Spleen (tissue), 11 donors: ENCODE measurements around the gene RNFT2. TPM values are rescaled to one million over a fixed set of nuclear protein-coding genes. Genes with fewer than 3 reads are reported as not detected.

Source experiments
- DNase-seq: peaks from one replicate; pipeline ENCODE4 v3.0.0-alpha.2; 2020
- H3K27ac ChIP-seq, 8 donors: fragments of 200-600 bp; sonication (generic) in 7 of 8; 1 replicate in 4 of 8; 2 replicates in 4 of 8; pipeline versions ENCODE4 v1.5.0 to v1.8.0; 2016 to 2021; ENCODE audit warnings: inconsistent platforms in 4 of 8, mild to moderate bottlenecking in 4 of 8, moderate library complexity in 1 of 8
- H3K27me3 ChIP-seq, 7 donors: fragments of 200-600 bp; sonication (generic) in 6 of 7; replicated peaks in 1 of 7; 1 replicate in 4 of 7; 2 replicates in 3 of 7; pipeline versions ENCODE4 v1.5.0 to v1.8.0; 2016 to 2021; ENCODE audit warnings: inconsistent platforms in 3 of 7, mild to moderate bottlenecking in 1 of 7
- H3K36me3 ChIP-seq, 6 donors: fragments of 200-600 bp; sonication (generic) in 5 of 6; 1 replicate in 4 of 6; 2 replicates in 2 of 6; pipeline versions ENCODE4 v1.5.0 to v1.8.0; 2016 to 2021; ENCODE audit warnings: inconsistent platforms in 2 of 6
- H3K4me1 ChIP-seq, 6 donors: fragments of 200-600 bp; sonication (generic) in 5 of 6; 1 replicate in 3 of 6; 2 replicates in 3 of 6; pipeline versions ENCODE4 v1.5.0 to v1.8.0; 2016 to 2021; ENCODE audit warnings: inconsistent platforms in 3 of 6
- H3K4me3 ChIP-seq, 8 donors: fragments of 200-600 bp; sonication (generic) in 7 of 8; 1 replicate in 4 of 8; 2 replicates in 4 of 8; pipeline versions ENCODE4 v1.5.0 to v1.8.0; 2016 to 2021; ENCODE audit warnings: inconsistent platforms in 4 of 8, mild to moderate bottlenecking in 4 of 8, moderate library complexity in 2 of 8
- H3K9me3 ChIP-seq, 8 donors: fragments of 200-600 bp; sonication (generic) in 7 of 8; 1 replicate in 4 of 8; 2 replicates in 4 of 8; pipeline versions ENCODE4 v1.5.0 to v1.8.0; 2016 to 2021; ENCODE audit warnings: inconsistent platforms in 4 of 8
- POLR2A ChIP-seq, 3 donors: fragments of 450-650 bp; IDR thresholded peaks; one replicate each; pipeline ENCODE4 v1.5.1; 2017; ENCODE audit warnings: antibody characterized with exemption in 3 of 3, mild to moderate bottlenecking in 1 of 3
- POLR2AphosphoS5 ChIP-seq, 3 donors: sonication (generic); formaldehyde crosslinking; IDR thresholded peaks; one replicate each; pipeline ENCODE4 v1.5.1; 2017; ENCODE audit warnings: antibody characterized with exemption in 3 of 3
- WGBS, 5 donors: extraction: QIAGEN DNeasy Blood & Tissue Kit in 3 of 5; methylation state at CpG; one replicate each; pipeline versions ENCODE4 v1.1.5 to v1.1.7; 2013 to 2018; 5-methylcytosine and 5-hydroxymethylcytosine counted together
- intact Hi-C: fragments of 100-400 bp; cut with DNase I; formaldehyde crosslinking; loops from one replicate; pipeline ENCODE4 v1.15.0; 2023; ENCODE audit warnings: low total_unique reads
- polyA plus RNA-seq, 3 donors: library from polyadenylated mRNA; stranded (reverse); fragments of 200-250 nt; gene quantifications; one replicate each; pipeline ENCODE4 v1.2.1, GENCODE V29; 2013
- total RNA-seq, 7 donors: library from RNA; depleted of rRNA in 3 of 7; stranded (reverse); fragments of >200 nt in 3 of 7; fragmentation: NEBNext Ultra II Directional in 4 of 7; extraction: Animal tissue kit (Norgen Biotek cat#: 25700) in 4 of 7; gene quantifications; one replicate each; pipeline versions ENCODE4 v1.1.0 to v1.2.1, GENCODE V29; 2016 to 2021
- TF ChIP-seq, protein P1 (sequence below), 11 experiments: fragments of 200-600 bp in 7 of 11; fragments of 450-650 bp in 4 of 11; sonication (generic) in 4 of 11; IDR thresholded peaks in 8 of 11; conservative IDR thresholded peaks in 3 of 11; 1 replicate in 7 of 11; 2 replicates in 4 of 11; pipeline versions ENCODE4 v1.4.0 to v1.8.0; 2016 to 2021; ENCODE audit warnings: antibody characterized with exemption in 11 of 11, inconsistent platforms in 4 of 11, mild to moderate bottlenecking in 1 of 11
- donor health status: healthy with polysubstance abuse.
- donor health status: DM: no; HTN: no; CAD: no; lungs with moderate emphysema.
- donor health status: DM: no; HTN: no; CAD: no.
- donor health status: Bipolar disorder and iron deficiency.
- donor health status: healthy.
- donor health status: DM: no; HTN: no; CAD: no.
- donor health status: DM: yes; HTN: yes; CAD: no.

RNFT2 gene
- total and polyA plus RNA-seq, 10 donors, result 1.9 to 6.0 (median 3.8) TPM

DNA sequence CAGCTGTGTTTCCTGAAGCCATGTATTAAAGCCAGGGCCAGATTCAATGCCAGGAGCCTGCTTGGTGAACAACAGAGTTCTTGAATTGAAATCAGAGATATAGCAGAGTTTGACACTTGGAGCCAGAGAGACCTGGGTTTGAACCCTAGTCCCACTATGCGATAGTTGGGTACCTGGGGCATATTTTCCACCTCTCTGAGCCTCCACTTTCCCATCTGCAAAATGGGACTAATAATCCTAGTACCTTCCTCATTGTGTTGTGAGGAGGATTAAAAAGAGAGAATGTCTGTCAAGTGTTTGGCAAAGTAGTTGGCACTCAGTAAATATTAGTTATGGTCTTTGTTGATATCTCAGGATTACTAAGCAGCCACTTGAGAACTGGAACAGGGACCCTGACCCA lies 149.1 kb downstream of the RNFT2 start:
- Histone ChIP-seq H3K9me3 (peaks cover 0 to 5% (median 2%) of the 10 kb centered on the region in 8 donors), H3K36me3 (no peaks in the 10 kb centered on the region), H3K4me3 (no peak overlapping the region), H3K27ac (no peak overlapping the region), H3K4me1 (peaks cover 0 to 13% (median 4%) of the 10 kb centered on the region in 6 donors), H3K27me3 (peaks cover 0 to 40% (median 15%) of the 10 kb centered on the region in 7 donors)
- DNase-seq, result no peak
- intact Hi-C loops, result no loop called here
- TF ChIP-seq, protein P1, sequence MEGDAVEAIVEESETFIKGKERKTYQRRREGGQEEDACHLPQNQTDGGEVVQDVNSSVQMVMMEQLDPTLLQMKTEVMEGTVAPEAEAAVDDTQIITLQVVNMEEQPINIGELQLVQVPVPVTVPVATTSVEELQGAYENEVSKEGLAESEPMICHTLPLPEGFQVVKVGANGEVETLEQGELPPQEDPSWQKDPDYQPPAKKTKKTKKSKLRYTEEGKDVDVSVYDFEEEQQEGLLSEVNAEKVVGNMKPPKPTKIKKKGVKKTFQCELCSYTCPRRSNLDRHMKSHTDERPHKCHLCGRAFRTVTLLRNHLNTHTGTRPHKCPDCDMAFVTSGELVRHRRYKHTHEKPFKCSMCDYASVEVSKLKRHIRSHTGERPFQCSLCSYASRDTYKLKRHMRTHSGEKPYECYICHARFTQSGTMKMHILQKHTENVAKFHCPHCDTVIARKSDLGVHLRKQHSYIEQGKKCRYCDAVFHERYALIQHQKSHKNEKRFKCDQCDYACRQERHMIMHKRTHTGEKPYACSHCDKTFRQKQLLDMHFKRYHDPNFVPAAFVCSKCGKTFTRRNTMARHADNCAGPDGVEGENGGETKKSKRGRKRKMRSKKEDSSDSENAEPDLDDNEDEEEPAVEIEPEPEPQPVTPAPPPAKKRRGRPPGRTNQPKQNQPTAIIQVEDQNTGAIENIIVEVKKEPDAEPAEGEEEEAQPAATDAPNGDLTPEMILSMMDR (IDR thresholded peaks at IDR 0.05 in 8 of 11, conservative IDR thresholded peaks at IDR 0.05 in 3 of 11), result no peak
- TF ChIP-seq POLR2A (IDR thresholded peaks at IDR 0.05) (no peak), POLR2AphosphoS5 (IDR thresholded peaks at IDR 0.05) (no peak)
- 79 to 98% (median 93%) methylated on average over 1 of the region's 1 CpG for WGBS, 5 donors

DNA sequence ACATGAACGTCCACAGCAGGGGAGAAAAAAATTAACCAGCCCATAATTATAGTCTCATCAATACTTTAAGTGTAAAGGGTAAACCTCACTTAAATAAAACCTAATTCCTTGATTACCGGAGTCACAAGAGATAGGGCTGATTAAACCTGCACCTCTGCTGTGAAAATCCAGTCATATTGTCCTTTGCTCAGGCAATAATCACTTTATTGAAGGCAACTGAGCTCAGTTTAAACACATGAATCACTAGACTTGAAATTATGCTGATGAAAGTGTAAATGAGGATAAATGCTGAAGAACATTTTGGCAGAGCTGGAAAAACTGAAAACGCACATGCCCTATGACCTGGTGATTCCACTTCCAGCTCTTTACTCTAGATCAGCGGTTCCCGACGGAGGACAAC lies 149.8 kb downstream of the RNFT2 start:
- no peak for DNase-seq
- no peak overlapping the region for H3K4me3 ChIP-seq
- H3K36me3 ChIP-seq, result no peaks in the 10 kb centered on the region
- H3K9me3 ChIP-seq, result peaks cover 0 to 5% (median 2%) of the 10 kb centered on the region in 8 donors
- WGBS, 5 donors, result 69 to 83% (median 78%) methylated on average over 6 of the region's 6 CpGs
- H3K4me1 ChIP-seq, result peaks cover 0 to 6% (median 0%) of the 10 kb centered on the region in 6 donors
- peaks cover 0 to 34% (median 9%) of the 10 kb centered on the region in 7 donors for H3K27me3 ChIP-seq
- intact Hi-C loops, result no loop called here
- TF ChIP-seq POLR2AphosphoS5 (IDR thresholded peaks at IDR 0.05), result no peak
- TF ChIP-seq, protein P1 (IDR thresholded peaks at IDR 0.05 in 8 of 11, conservative IDR thresholded peaks at IDR 0.05 in 3 of 11), result no peak
- TF ChIP-seq POLR2A (IDR thresholded peaks at IDR 0.05), result no peak
- H3K27ac ChIP-seq, result no peak overlapping the region

DNA sequence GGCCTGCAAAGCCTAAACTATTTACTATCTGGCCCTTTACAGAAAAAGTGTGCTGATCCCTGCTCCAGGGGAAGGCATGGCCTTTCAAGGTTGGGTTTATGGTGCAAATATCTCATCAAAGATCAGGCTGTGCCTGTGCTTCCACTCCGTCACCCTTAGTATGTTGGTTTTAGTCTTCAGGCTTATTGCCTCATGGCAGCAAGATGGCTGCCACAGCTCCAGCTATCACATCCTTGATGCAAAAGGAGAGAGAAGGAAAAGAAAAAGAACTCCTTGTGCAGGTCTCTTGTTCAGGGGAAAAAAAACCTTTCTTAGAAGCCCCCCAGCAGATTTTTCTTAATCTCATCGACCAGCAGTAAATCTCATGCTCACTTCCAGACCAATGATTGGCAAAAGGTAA lies 152.2 kb downstream of the RNFT2 start:
- H3K9me3 ChIP-seq, result peaks cover 0 to 5% (median 2%) of the 10 kb centered on the region in 8 donors
- TF ChIP-seq, protein P1 (IDR thresholded peaks at IDR 0.05 in 8 of 11, conservative IDR thresholded peaks at IDR 0.05 in 3 of 11), result no peak
- TF ChIP-seq POLR2A (IDR thresholded peaks at IDR 0.05) (no peak), POLR2AphosphoS5 (IDR thresholded peaks at IDR 0.05) (no peak)
- intact Hi-C loops, result no loop called here
- H3K27me3 ChIP-seq, result peaks cover 0 to 12% (median 0%) of the 10 kb centered on the region in 7 donors
- H3K4me1 ChIP-seq, result peaks cover 0 to 5% (median 0%) of the 10 kb centered on the region in 6 donors
- H3K27ac ChIP-seq, result no peak overlapping the region
- no peak for DNase-seq
- no peak overlapping the region for H3K4me3 ChIP-seq
- 93 to 98% (median 95%) methylated on average over 2 of the region's 2 CpGs for WGBS, 5 donors
- no peaks in the 10 kb centered on the region for H3K36me3 ChIP-seq

DNA sequence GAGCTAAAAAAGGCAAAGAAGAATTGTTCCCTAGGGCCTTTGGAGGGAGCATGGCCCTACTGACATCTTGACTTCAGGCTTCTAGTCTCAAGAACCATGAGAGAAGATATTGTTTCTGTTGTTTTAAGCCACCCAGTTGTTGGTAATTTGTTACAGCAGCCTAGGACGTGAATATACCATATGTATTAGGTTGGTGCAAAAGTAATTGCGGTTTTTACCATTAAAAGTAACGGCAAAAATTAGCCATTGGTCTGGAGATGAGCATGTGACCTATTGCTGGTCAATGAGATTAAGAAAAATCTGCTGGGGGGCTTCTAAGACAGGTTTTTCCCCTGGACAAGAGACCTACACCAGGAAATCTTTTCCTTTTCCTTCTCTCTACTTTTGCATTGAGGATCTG lies 152.9 kb downstream of the RNFT2 start:
- Histone ChIP-seq H3K4me3 (no peak overlapping the region), H3K27ac (no peak overlapping the region), H3K36me3 (no peaks in the 10 kb centered on the region), H3K4me1 (peaks cover 0 to 5% (median 0%) of the 10 kb centered on the region in 6 donors), H3K9me3 (peaks cover 0 to 5% (median 2%) of the 10 kb centered on the region in 8 donors), H3K27me3 (peaks cover 0 to 12% (median 0%) of the 10 kb centered on the region in 7 donors)
- WGBS, 5 donors, result 84 to 91% (median 86%) methylated on average over 3 of the region's 3 CpGs
- DNase-seq, result no peak
- TF ChIP-seq, protein P1 (IDR thresholded peaks at IDR 0.05 in 8 of 11, conservative IDR thresholded peaks at IDR 0.05 in 3 of 11), result no peak
- TF ChIP-seq POLR2A (IDR thresholded peaks at IDR 0.05) (no peak), POLR2AphosphoS5 (IDR thresholded peaks at IDR 0.05) (no peak)
- intact Hi-C loops, result no loop called here
